ENCODE data around the gene MTX1. TPM values are rescaled to one million over a fixed set of nuclear protein-coding genes. Genes with fewer than 3 reads are reported as not detected.

MTX1 gene
- total and polyA plus RNA-seq, 9 of the 15 experiments (the other 6 are each of a cell fraction or from before 2014, with no cell fraction given), result 29.1 to 98.4 (median 66.9) TPM

- TF ChIP-seq ARID4B (CRISPR knock-in tag; IDR thresholded peaks at IDR 0.05) (peak; percentile 95), CTCF (IDR thresholded peaks at IDR 0.05 in 2 of 3, conservative IDR thresholded peaks at IDR 0.05 in 1 of 3; ENCODE audit: insufficient read depth in 2 of 3, low read depth in 1 of 3, low read length in 3 of 3) (no peak), BCOR (IDR thresholded peaks at IDR 0.05) (no peak), THAP7 (CRISPR knock-in tag; IDR thresholded peaks at IDR 0.05) (peak; percentile 88; the same call in 1 of the 2 replicates), ZNF23 (CRISPR knock-in tag; IDR thresholded peaks at IDR 0.05) (peak; percentile 79; the same call in 1 of the 2 replicates), POLR2H (tag; IDR thresholded peaks at IDR 0.05; ENCODE audit: low read depth) (peak; percentile 88), ATF4 (CRISPR knock-in tag; IDR thresholded peaks at IDR 0.05) (peak; percentile 47; the same call in 1 of the 2 replicates), HMGXB4 (CRISPR knock-in tag; IDR thresholded peaks at IDR 0.05) (no peak), SRSF9 (IDR thresholded peaks at IDR 0.05; ENCODE audit: borderline replicate concordance, low read depth, low read length) (no peak), SREBF2 (CRISPR knock-in tag; IDR thresholded peaks at IDR 0.05) (no peak), ZBTB17 (CRISPR knock-in tag; IDR thresholded peaks at IDR 0.05) (peak; percentile 91), NFYB (IDR thresholded peaks at IDR 0.05; ENCODE audit: extremely low read depth, insufficient read length) (peak; percentile 38), MCM2 (IDR thresholded peaks at IDR 0.05; ENCODE audit: low read depth) (no peak), SNAPC5 (CRISPR knock-in tag; IDR thresholded peaks at IDR 0.05) (no peak), RAD21 (CRISPR knock-in tag; conservative IDR thresholded peaks at IDR 0.05 in 1 of 2, IDR thresholded peaks at IDR 0.05 in 1 of 2) (peak in 1 of 2 experiments; percentile 30; a peak in 2 of 4 replicates), MAFF (IDR thresholded peaks at IDR 0.05; ENCODE audit: low read length) (peak; percentile 2; the same call in 1 of the 2 replicates)
Observed at GRCh38 chr1:155261852-155262673, 53.6 kb downstream of the MTX1 start, which contains the start of gene SCAMP3 (continued).

All from K562 (cell line).